Measurements from ENCODE around the gene PEX7. TPM values are rescaled to one million over a fixed set of nuclear protein-coding genes. Genes with fewer than 3 reads are reported as not detected.

PEX7 gene
- polyA plus RNA-seq, 4 donors = 5.4 to 17.4 (median 8.2) TPM

GRCh38 chr6:136793363-136793762 is 29.0 kb upstream of the PEX7 start:
- FAIRE-seq = no peak
- Histone ChIP-seq H3K9me3 (ENCODE audit: control insufficient read depth in 2 of 2, insufficient read depth in 1 of 2, low read depth in 1 of 2, low read length in 1 of 2) (no peaks in the 10 kb centered on the region), H3K36me3 (ENCODE audit: control insufficient read depth in 3 of 3, insufficient read depth in 2 of 3, low read depth in 1 of 3, low read length in 3 of 3) (no peaks in the 10 kb centered on the region), H3K4me1 (ENCODE audit: control insufficient read depth in 3 of 3, insufficient read depth in 2 of 3, low read depth in 1 of 3, low read length in 2 of 3) (peaks cover 4 to 10% (median 9%) of the 10 kb centered on the region in 3 donors), H3K27ac (ENCODE audit: low read depth in 1 of 3, low read length in 2 of 3) (peak overlapping the region; percentile 94 to 97 (median 96)), H3K4me3 (ENCODE audit: low read depth in 1 of 3, low read length in 3 of 3) (peak overlapping the region in 2 of 3 donors; percentile 94 to 95), H3K27me3 (ENCODE audit: control insufficient read depth in 3 of 3, insufficient read depth in 3 of 3, low read length in 3 of 3) (no peaks in the 10 kb centered on the region)
- WGBS, 3 donors = 4 to 31% (median 12%) methylated on average over 8 of the region's 8 CpGs
- no peak for DNase-seq

- no peak for DNase-seq
- H3K9me3 ChIP-seq (ENCODE audit: control insufficient read depth in 2 of 2, insufficient read depth in 1 of 2, low read depth in 1 of 2, low read length in 1 of 2) = no peaks in the 10 kb centered on the region
- peaks cover 2 to 7% (median 6%) of the 10 kb centered on the region in 3 donors for H3K4me1 ChIP-seq (ENCODE audit: control insufficient read depth in 3 of 3, insufficient read depth in 2 of 3, low read depth in 1 of 3, low read length in 2 of 3)
- FAIRE-seq = no peak
- H3K36me3 ChIP-seq (ENCODE audit: control insufficient read depth in 3 of 3, insufficient read depth in 2 of 3, low read depth in 1 of 3, low read length in 3 of 3) = no peaks in the 10 kb centered on the region
- H3K27ac ChIP-seq (ENCODE audit: low read depth in 1 of 3, low read length in 2 of 3) = no peak overlapping the region
- no peaks in the 10 kb centered on the region for H3K27me3 ChIP-seq (ENCODE audit: control insufficient read depth in 3 of 3, insufficient read depth in 3 of 3, low read length in 3 of 3)
- no peak overlapping the region for H3K4me3 ChIP-seq (ENCODE audit: low read depth in 1 of 3, low read length in 3 of 3)
- WGBS, 3 donors = 90 to 92% (median 90%) methylated on average over 2 of the region's 2 CpGs
Measured at GRCh38 chr6:136795386-136795785, 27.0 kb upstream of the PEX7 start.

- Histone ChIP-seq H3K9me3 (ENCODE audit: control insufficient read depth in 2 of 2, insufficient read depth in 1 of 2, low read depth in 1 of 2, low read length in 1 of 2) (no peaks in the 10 kb centered on the region), H3K4me1 (ENCODE audit: control insufficient read depth in 3 of 3, insufficient read depth in 2 of 3, low read depth in 1 of 3, low read length in 2 of 3) (peaks cover 2 to 6% (median 5%) of the 10 kb centered on the region in 3 donors), H3K27me3 (ENCODE audit: control insufficient read depth in 3 of 3, insufficient read depth in 3 of 3, low read length in 3 of 3) (no peaks in the 10 kb centered on the region), H3K36me3 (ENCODE audit: control insufficient read depth in 3 of 3, insufficient read depth in 2 of 3, low read depth in 1 of 3, low read length in 3 of 3) (no peaks in the 10 kb centered on the region), H3K27ac (ENCODE audit: low read depth in 1 of 3, low read length in 2 of 3) (no peak overlapping the region), H3K4me3 (ENCODE audit: low read depth in 1 of 3, low read length in 3 of 3) (no peak overlapping the region)
- DNase-seq (no peak), FAIRE-seq (no peak)
- 91 to 95% (median 91%) methylated on average over 5 of the region's 5 CpGs for WGBS, 3 donors
Measured at GRCh38 chr6:136795996-136796395, 26.4 kb upstream of the PEX7 start.

GRCh38 chr6:136798044-136798443 is 24.3 kb upstream of the PEX7 start:
- Histone ChIP-seq H3K4me3 (ENCODE audit: low read depth in 1 of 3, low read length in 3 of 3) (no peak overlapping the region), H3K36me3 (ENCODE audit: control insufficient read depth in 3 of 3, insufficient read depth in 2 of 3, low read depth in 1 of 3, low read length in 3 of 3) (no peaks in the 10 kb centered on the region), H3K4me1 (ENCODE audit: control insufficient read depth in 3 of 3, insufficient read depth in 2 of 3, low read depth in 1 of 3, low read length in 2 of 3) (peaks cover 2 to 6% (median 4%) of the 10 kb centered on the region in 3 donors), H3K27ac (ENCODE audit: low read depth in 1 of 3, low read length in 2 of 3) (no peak overlapping the region), H3K9me3 (ENCODE audit: control insufficient read depth in 2 of 2, insufficient read depth in 1 of 2, low read depth in 1 of 2, low read length in 1 of 2) (no peaks in the 10 kb centered on the region), H3K27me3 (ENCODE audit: control insufficient read depth in 3 of 3, insufficient read depth in 3 of 3, low read length in 3 of 3) (no peaks in the 10 kb centered on the region)
- no peak for DNase-seq
- WGBS, 3 donors = 77 to 100% (median 96%) methylated on average over 1 of the region's 1 CpG
- FAIRE-seq = no peak

GRCh38 chr6:136801581-136801980 is 20.8 kb upstream of the PEX7 start:
- Histone ChIP-seq H3K4me1 (ENCODE audit: control insufficient read depth in 3 of 3, insufficient read depth in 2 of 3, low read depth in 1 of 3, low read length in 2 of 3) (no peaks in the 10 kb centered on the region), H3K36me3 (ENCODE audit: control insufficient read depth in 3 of 3, insufficient read depth in 2 of 3, low read depth in 1 of 3, low read length in 3 of 3) (no peaks in the 10 kb centered on the region), H3K4me3 (ENCODE audit: low read depth in 1 of 3, low read length in 3 of 3) (no peak overlapping the region), H3K9me3 (ENCODE audit: control insufficient read depth in 2 of 2, insufficient read depth in 1 of 2, low read depth in 1 of 2, low read length in 1 of 2) (no peaks in the 10 kb centered on the region), H3K27ac (ENCODE audit: low read depth in 1 of 3, low read length in 2 of 3) (no peak overlapping the region), H3K27me3 (ENCODE audit: control insufficient read depth in 3 of 3, insufficient read depth in 3 of 3, low read length in 3 of 3) (no peaks in the 10 kb centered on the region)
- no peak for DNase-seq
- no peak for FAIRE-seq
- 94 to 99% (median 98%) methylated on average over 2 of the region's 2 CpGs for WGBS, 3 donors

GRCh38 chr6:136803608-136804007 is 18.8 kb upstream of the PEX7 start:
- Histone ChIP-seq H3K9me3 (ENCODE audit: control insufficient read depth in 2 of 2, insufficient read depth in 1 of 2, low read depth in 1 of 2, low read length in 1 of 2) (no peaks in the 10 kb centered on the region), H3K27ac (ENCODE audit: low read depth in 1 of 3, low read length in 2 of 3) (no peak overlapping the region), H3K4me1 (ENCODE audit: control insufficient read depth in 3 of 3, insufficient read depth in 2 of 3, low read depth in 1 of 3, low read length in 2 of 3) (no peaks in the 10 kb centered on the region), H3K36me3 (ENCODE audit: control insufficient read depth in 3 of 3, insufficient read depth in 2 of 3, low read depth in 1 of 3, low read length in 3 of 3) (no peaks in the 10 kb centered on the region), H3K27me3 (ENCODE audit: control insufficient read depth in 3 of 3, insufficient read depth in 3 of 3, low read length in 3 of 3) (no peaks in the 10 kb centered on the region), H3K4me3 (ENCODE audit: low read depth in 1 of 3, low read length in 3 of 3) (no peak overlapping the region)
- DNase-seq = no peak
- no peak for FAIRE-seq
- WGBS, 3 donors = 75 to 100% (median 94%) methylated on average over 1 of the region's 1 CpG

- Histone ChIP-seq H3K27ac (ENCODE audit: low read depth in 1 of 3, low read length in 2 of 3) (no peak overlapping the region), H3K9me3 (ENCODE audit: control insufficient read depth in 2 of 2, insufficient read depth in 1 of 2, low read depth in 1 of 2, low read length in 1 of 2) (no peaks in the 10 kb centered on the region), H3K4me1 (ENCODE audit: control insufficient read depth in 3 of 3, insufficient read depth in 2 of 3, low read depth in 1 of 3, low read length in 2 of 3) (no peaks in the 10 kb centered on the region), H3K4me3 (ENCODE audit: low read depth in 1 of 3, low read length in 3 of 3) (no peak overlapping the region), H3K27me3 (ENCODE audit: control insufficient read depth in 3 of 3, insufficient read depth in 3 of 3, low read length in 3 of 3) (no peaks in the 10 kb centered on the region), H3K36me3 (ENCODE audit: control insufficient read depth in 3 of 3, insufficient read depth in 2 of 3, low read depth in 1 of 3, low read length in 3 of 3) (no peaks in the 10 kb centered on the region)
- WGBS, 3 donors = 86 to 88% (median 86%) methylated on average over 7 of the region's 7 CpGs
- DNase-seq = no peak
- no peak for FAIRE-seq
Measured at GRCh38 chr6:136809091-136809860, 13.1 kb upstream of the PEX7 start.

GRCh38 chr6:136811272-136811671 is 11.1 kb upstream of the PEX7 start:
- no peaks in the 10 kb centered on the region for H3K27me3 ChIP-seq (ENCODE audit: control insufficient read depth in 3 of 3, insufficient read depth in 3 of 3, low read length in 3 of 3)
- no peaks in the 10 kb centered on the region for H3K36me3 ChIP-seq (ENCODE audit: control insufficient read depth in 3 of 3, insufficient read depth in 2 of 3, low read depth in 1 of 3, low read length in 3 of 3)
- FAIRE-seq (no peak), DNase-seq (no peak)
- H3K4me3 ChIP-seq (ENCODE audit: low read depth in 1 of 3, low read length in 3 of 3) = no peak overlapping the region
- H3K27ac ChIP-seq (ENCODE audit: low read depth in 1 of 3, low read length in 2 of 3) = no peak overlapping the region
- H3K4me1 ChIP-seq (ENCODE audit: control insufficient read depth in 3 of 3, insufficient read depth in 2 of 3, low read depth in 1 of 3, low read length in 2 of 3) = no peaks in the 10 kb centered on the region
- no peaks in the 10 kb centered on the region for H3K9me3 ChIP-seq (ENCODE audit: control insufficient read depth in 2 of 2, insufficient read depth in 1 of 2, low read depth in 1 of 2, low read length in 1 of 2)

- Histone ChIP-seq H3K27ac (ENCODE audit: low read depth in 1 of 3, low read length in 2 of 3) (no peak overlapping the region), H3K27me3 (ENCODE audit: control insufficient read depth in 3 of 3, insufficient read depth in 3 of 3, low read length in 3 of 3) (no peaks in the 10 kb centered on the region), H3K4me1 (ENCODE audit: control insufficient read depth in 3 of 3, insufficient read depth in 2 of 3, low read depth in 1 of 3, low read length in 2 of 3) (no peaks in the 10 kb centered on the region), H3K9me3 (ENCODE audit: control insufficient read depth in 2 of 2, insufficient read depth in 1 of 2, low read depth in 1 of 2, low read length in 1 of 2) (no peaks in the 10 kb centered on the region), H3K36me3 (ENCODE audit: control insufficient read depth in 3 of 3, insufficient read depth in 2 of 3, low read depth in 1 of 3, low read length in 3 of 3) (no peaks in the 10 kb centered on the region), H3K4me3 (ENCODE audit: low read depth in 1 of 3, low read length in 3 of 3) (no peak overlapping the region)
- DNase-seq (no peak), FAIRE-seq (no peak)
- 84 to 89% (median 87%) methylated on average over 2 of the region's 2 CpGs for WGBS, 3 donors
Measured at GRCh38 chr6:136812174-136812573, 10.2 kb upstream of the PEX7 start.

Data from small intestine (tissue), 7 donors.